ENCODE results near the gene HTRA3. TPM values are rescaled to one million over a fixed set of nuclear protein-coding genes. Genes with fewer than 3 reads are reported as not detected.

The HTRA3 gene
- total and polyA plus RNA-seq, 2 of the 4 experiments (the other 2 are of a cell fraction): 1.3 to 9.5 TPM

GRCh38 chr4:8259743-8260430 lies 9.7 kb upstream of the HTRA3 start:
- no peaks in the 10 kb centered on the region for H3K36me3 ChIP-seq (ENCODE audit: control insufficient read depth, insufficient read depth, low read length)
- H4K91ac ChIP-seq (ENCODE audit: insufficient read depth, low read depth, low read length): no peak overlapping the region
- TF ChIP-seq MAZ (IDR thresholded peaks at IDR 0.05; ENCODE audit: borderline replicate concordance, low read depth, low read length): no peak
- TF ChIP-seq SMC3 (IDR thresholded peaks at IDR 0.05; ENCODE audit: low read depth, low read length): no peak
- no peak for TF ChIP-seq ELK1 (IDR thresholded peaks at IDR 0.05; ENCODE audit: borderline replicate concordance, low read depth, low read length)
- no peak for TF ChIP-seq CEBPB (IDR thresholded peaks at IDR 0.05; ENCODE audit: low read depth, low read length)
- no peak for TF ChIP-seq BHLHE40 (IDR thresholded peaks at IDR 0.05; ENCODE audit: low read depth, low read length)
- no peak for TF ChIP-seq RFX5 (IDR thresholded peaks at IDR 0.05; ENCODE audit: low read depth, low read length)
- TF ChIP-seq RAD21 (IDR thresholded peaks at IDR 0.05; ENCODE audit: low read length): no peak
- TF ChIP-seq FOS (IDR thresholded peaks at IDR 0.05; ENCODE audit: low read depth, low read length): no peak
- ChIA-PET CTCF (interaction anchor here (1.0 kb wide), 1 partner anchor 15 kb away, joined by 3 read pairs; no protein-coding TSS in a partner anchor), POLR2A (ENCODE audit: unreplicated experiment) (no interaction called here)
- no peak overlapping the region for H2BK20ac ChIP-seq (ENCODE audit: low read depth, low read length)
- in situ Hi-C loops (cut with MboI; ENCODE audit: low sequenced_read_pairs): no loop called here
- peaks cover 4% of the 10 kb centered on the region; the same call in 1 of the 2 replicates for H3K27me3 ChIP-seq (ENCODE audit: control insufficient read depth, insufficient read depth, low read length)
- ATAC-seq (ENCODE audit: low read depth) (no peak), DNase-seq (no peak)
- peaks cover 4% of the 10 kb centered on the region for H4K20me1 ChIP-seq (ENCODE audit: insufficient read depth, low read length)
- peaks cover 4% of the 10 kb centered on the region for H3K9me1 ChIP-seq (ENCODE audit: insufficient read depth, low read length)
- H2BK15ac ChIP-seq (ENCODE audit: low read depth, low read length): no peak overlapping the region
- no TSS peak for BruUV-seq (replicated peaks)
- no peak overlapping the region for H4K8ac ChIP-seq (ENCODE audit: low read depth in 2 of 2, low read length in 2 of 2)
- no peak overlapping the region for H2AK9ac ChIP-seq (replicated peaks; ENCODE audit: low read depth, low read length, poor library complexity)
- no peak overlapping the region for H3K18ac ChIP-seq (ENCODE audit: low read depth, low read length)
- WGBS, 2 experiments (ENCODE audit: extremely low coverage in 2 of 2, insufficient read length in 1 of 2): 57% methylated on average over 5 of the region's 11 CpGs; no CpG with 5 or more reads in 1 of the 2 experiments
- no peak overlapping the region for H3K4me2 ChIP-seq (ENCODE audit: low read depth, low read length)
- H3K4ac ChIP-seq (ENCODE audit: low read depth, low read length): no peak overlapping the region; the same call in 1 of the 2 replicates
- dilution Hi-C loops (cut with HindIII; ENCODE audit: low sequenced_read_pairs, unreplicated experiment): no loop called here
- no peak overlapping the region for H3K23ac ChIP-seq (ENCODE audit: low read depth, low read length)
- peaks cover 7% of the 10 kb centered on the region for H3K4me1 ChIP-seq (ENCODE audit: control insufficient read depth, insufficient read depth, low read length)
- H3K14ac ChIP-seq (replicated peaks; ENCODE audit: low read depth, low read length): no peak overlapping the region; the same call in 1 of the 2 replicates
- H3K9me3 ChIP-seq (ENCODE audit: control insufficient read depth, insufficient read depth, low read length): no peaks in the 10 kb centered on the region
- H3K56ac ChIP-seq (ENCODE audit: extremely low read depth, insufficient read depth, low read length): no peak overlapping the region
- H2BK5ac ChIP-seq (ENCODE audit: low read depth, low read length, poor library complexity, severe bottlenecking): no peak overlapping the region
- H3K9ac ChIP-seq (ENCODE audit: low read depth, low read length): no peak overlapping the region
- H2AK5ac ChIP-seq (ENCODE audit: low read depth, low read length): no peak overlapping the region
- no peak overlapping the region for H3K4me3 ChIP-seq (ENCODE audit: insufficient read depth, low read depth, low read length)
- no peak overlapping the region for H2BK120ac ChIP-seq (ENCODE audit: low read depth, low read length)
- intact Hi-C loops (cut with micrococcal nuclease): loop anchor here (1.0 kb wide), 2 partner anchors 18 to 143 kb away; no protein-coding TSS in a partner anchor
- no peaks in the 10 kb centered on the region for H3K79me1 ChIP-seq (ENCODE audit: low read depth in 1 of 2, low read length in 2 of 2)
- no peak overlapping the region for H4K5ac ChIP-seq (ENCODE audit: low read depth, low read length)
- H2AFZ ChIP-seq (replicated peaks; ENCODE audit: low read length, poor library complexity): no peak overlapping the region
- no peak overlapping the region for H3K27ac ChIP-seq (ENCODE audit: insufficient read depth, low read length)

Measured in IMR-90 (cell line).